LoVo (cell line): ENCODE results near the gene FAM184B.

Experiments
- DNase-seq: peaks from one replicate; pipeline ENCODE4 v3.0.0-alpha.2; 2016; ENCODE audit warnings: low spot score

The FAM184B gene

DNA sequence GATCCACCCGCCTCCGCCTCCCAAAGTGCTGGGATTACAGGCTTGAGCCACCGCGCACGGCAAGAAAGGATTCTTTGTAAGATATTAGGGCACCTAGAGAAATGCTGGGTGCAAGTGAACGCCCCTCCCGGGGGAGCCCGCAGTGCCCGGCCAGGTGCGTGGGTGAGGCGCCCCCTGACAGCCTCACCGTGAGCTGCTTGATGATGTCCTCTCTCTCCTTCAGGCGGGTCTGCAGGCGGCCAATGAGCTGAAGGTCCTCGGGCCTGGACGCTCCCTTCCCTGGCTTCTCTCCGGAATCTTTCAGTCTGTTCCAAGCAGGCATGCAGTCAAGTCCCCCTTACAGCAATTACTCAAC is 145.1 kb downstream of the FAM184B start:
- DNase-seq = no peak

- no peak for DNase-seq
Measured at GRCh38 chr4:17635056-17635455, 146.4 kb downstream of the FAM184B start.

DNA sequence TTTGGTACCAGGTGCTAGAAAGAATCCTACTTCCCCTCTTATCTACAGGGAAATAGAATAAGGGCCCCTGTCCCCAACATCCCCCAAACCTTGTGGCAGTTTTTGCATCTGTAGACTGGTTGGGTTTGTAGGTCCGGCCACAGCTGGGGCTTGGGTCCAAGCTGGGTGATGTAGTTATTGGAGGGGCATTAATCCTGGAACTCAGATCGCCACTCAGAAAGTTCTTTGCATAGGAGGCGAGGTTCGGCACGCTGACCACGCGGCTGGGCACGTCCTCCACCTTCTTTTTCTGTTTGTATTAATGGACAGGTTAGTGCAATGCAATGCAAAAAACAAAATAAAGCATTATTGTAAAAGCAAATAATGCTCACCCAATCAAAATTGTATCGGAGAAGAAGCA is 147.8 kb downstream of the FAM184B start:
- no peak for DNase-seq

DNA sequence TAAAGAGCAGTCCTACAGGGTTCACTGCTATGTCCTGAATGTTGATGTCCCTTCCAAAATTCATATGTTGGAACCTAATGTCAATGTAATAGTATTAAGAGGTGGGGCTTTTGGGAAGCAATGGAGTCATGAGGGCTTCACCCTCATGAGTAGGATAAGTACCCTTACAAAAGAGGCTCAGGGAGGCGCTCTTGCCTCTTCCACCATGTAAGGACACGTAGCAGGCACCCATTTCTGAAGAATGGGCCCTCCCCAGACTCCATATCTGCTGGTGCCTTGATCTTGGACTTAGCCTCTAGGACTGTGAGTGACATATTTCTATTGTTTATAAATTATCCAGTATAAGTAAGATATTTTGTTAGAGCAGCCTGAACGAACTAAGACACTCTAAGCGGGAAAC is 151.2 kb downstream of the FAM184B start:
- no peak for DNase-seq

- no peak for DNase-seq
Measured at GRCh38 chr4:17624821-17625220, 156.6 kb downstream of the FAM184B start.

DNA sequence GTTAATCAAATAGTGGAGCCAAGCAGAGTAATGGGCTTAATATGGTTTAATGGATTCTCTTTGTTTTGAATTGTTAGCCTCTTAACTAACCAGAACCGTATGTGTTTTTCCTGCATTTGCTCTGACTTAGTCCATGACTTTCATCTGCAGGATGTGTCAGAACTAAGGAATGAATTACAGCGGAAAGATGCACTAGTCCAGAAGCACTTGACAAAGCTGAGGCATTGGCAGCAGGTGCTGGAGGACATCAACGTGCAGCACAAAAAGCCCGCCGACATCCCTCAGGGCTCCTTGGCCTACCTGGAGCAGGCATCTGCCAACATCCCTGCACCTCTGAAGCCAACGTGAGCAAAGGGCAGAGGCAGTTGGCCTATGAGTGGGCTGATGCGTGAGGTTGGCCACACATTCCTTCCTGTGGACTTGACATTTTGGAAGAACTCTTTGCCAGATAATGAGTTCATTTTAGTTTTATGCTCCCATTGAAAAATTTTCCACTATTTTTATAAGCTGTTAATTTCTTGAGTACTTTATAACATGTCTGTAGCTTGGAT is 157.9 kb downstream of the FAM184B start:
- no peak for DNase-seq

DNA sequence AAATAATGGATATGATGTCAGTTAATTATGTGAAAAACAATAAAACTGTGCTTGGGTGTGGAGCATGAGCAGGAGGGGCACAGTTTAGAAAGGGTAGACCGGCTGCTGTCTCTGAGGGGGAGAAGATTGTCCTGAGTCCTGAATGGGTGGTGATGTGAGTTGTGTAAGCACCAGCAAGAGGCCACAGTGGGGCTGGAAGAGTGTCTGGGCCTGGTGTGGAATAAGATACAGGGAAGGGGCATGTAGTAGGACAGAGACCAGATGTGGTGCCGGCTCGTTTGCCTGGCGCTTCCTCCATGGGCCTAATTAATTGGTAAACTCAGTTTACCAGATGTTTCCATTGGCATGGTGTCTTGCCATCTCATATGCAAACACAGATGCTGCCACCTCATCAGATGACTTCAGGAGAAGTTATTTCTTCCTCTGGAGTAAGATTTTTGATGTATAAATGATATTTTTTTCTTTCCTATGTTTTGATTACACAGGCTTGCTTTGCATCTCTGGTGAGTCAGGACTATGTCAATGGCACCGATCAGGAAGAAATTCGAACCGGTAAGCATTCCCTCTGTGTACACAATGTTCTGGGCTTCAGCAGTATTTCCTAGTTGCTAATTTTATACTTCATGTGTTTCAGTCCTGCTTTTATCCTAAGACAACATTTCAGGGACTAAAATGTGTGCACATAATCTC is 161.9 kb downstream of the FAM184B start:
- no peak for DNase-seq

DNA sequence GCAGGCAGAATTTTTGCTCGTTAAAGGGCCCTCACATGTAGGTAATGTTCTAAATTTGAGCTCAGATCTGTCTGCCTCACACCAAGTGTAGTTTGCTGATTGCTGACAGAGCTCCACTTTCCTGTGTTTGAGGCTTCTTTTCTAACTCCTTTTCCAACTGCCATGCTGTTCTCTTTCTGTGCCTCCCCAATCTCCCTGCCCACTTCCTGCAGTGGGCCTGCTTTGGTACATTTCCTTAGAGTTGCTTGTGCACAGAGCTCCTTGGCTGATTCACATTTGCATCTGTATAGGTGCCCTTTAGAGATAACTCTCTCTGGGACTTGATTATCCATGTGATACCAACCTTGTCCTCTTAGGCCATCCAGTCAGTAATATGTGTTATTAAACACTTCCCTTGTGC is 162.5 kb downstream of the FAM184B start:
- no peak for DNase-seq

DNA sequence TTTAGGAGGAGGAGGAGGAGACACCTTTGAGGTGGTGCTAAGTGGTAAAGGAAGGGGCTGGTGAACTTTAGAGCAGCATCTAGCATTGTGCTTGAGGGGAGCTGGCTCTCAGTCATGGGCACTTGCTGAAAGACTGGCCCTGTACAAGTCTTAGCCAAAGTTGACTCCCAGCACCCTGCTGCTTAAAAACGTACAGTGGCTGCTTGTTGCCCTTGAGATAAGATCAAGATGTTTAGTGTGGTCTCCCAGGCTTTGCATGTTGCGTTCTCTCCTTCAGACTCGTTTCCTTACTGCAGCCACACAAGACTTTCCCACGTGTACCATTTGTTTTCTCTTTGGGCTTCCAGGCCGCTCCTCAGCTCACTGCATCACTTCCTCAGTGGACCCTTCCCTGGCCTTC is 165.1 kb downstream of the FAM184B start:
- DNase-seq = no peak

DNA sequence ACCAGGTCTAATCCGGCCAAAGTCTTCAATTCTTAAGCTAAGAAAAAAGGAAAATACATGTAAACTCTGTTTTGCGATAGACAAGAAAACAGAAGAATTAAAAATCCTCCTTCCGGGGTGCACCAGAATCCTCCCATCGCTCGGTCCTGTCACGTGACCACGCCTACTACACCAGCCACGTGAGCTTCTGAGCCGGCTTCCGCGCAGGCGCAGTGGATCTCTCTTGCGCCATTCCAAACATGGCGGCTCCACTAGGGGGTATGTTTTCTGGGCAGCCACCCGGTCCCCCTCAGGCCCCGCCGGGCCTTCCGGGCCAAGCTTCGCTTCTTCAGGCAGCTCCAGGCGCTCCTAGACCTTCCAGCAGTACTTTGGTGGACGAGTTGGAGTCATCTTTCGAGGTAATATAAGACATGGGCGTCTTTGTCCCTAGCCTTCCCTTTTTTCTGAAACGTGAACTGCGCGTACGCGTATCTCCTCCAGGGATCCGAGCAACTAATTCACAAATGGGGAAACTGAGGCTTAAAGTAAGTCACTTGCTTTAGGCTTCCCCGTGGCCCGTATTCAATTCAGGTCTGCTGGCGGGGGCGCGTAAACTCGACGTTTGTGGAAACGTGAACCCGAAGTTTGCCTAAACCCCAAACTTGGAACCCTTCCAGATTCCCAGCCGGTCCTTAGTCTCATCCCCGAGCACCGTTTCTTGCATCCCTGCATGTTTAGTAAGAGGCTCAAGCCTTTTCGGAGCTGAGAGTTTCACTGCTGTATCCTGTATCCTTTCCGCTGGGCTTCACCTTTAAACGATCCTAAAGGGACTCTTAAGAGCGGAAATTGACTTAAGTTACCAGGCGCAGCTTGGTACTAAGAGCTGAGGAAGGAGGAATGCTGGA is 166.8 kb downstream of the FAM184B start, which contains the start of gene MED28:
Gene MED28 (plus strand): TSS at position 226 of the 884 bp plus-strand sequence. CDS start 14 bp downstream, at position 240.
- DNase-seq = peak; percentile 96

GRCh38 chr4:17613761-17614415 is 167.5 kb downstream of the FAM184B start:
- DNase-seq = no peak

- DNase-seq = no peak
Measured at GRCh38 chr4:17605236-17605635, 176.2 kb downstream of the FAM184B start.

DNA sequence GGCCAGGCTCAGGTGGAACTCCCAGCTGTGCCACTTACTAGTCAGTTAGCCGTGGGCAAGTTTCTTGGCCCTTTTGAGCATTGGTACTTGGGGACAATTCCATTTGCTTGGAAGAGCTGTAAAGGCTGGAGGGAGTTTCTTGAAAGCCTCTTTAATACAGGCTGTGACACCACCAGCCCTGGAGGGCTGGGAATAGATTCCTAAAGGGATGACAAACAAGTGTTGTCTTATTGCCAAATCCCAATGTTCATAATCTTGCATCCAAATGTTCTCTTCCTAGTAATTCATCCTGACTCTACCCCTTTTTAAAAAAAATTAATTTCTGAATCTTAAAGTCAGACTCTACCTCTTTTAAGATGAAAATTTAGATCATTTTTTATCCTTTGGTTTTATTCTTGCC is 181.6 kb downstream of the FAM184B start:
- no peak for DNase-seq

- DNase-seq = no peak
Measured at GRCh38 chr4:17597517-17597916, 183.9 kb downstream of the FAM184B start.

DNA sequence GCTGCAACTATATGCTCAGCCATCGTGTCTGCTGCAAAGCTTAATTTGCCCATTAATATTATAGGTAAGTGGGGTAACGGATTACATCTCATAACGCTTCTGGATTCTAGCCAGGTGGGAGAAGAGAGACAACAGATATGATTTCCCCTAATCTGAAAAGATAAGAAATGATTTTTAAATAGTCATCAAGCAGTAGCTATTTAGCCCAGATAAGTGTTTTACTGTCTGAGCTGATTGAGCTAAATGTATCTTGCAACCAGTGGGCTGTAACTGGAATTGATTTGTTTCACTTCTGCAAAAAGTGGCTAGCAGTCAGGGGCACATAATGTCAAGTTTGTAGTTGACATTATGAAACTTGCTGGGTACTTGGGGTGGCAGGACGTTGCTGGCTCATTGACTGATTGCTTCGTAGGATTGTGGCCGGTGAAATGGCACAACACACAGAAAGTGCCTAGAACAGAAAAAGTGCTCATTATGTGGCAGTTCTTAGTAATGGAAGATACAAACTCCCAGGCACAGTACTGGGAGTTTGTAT is 185.9 kb downstream of the FAM184B start:
- DNase-seq = no peak

DNA sequence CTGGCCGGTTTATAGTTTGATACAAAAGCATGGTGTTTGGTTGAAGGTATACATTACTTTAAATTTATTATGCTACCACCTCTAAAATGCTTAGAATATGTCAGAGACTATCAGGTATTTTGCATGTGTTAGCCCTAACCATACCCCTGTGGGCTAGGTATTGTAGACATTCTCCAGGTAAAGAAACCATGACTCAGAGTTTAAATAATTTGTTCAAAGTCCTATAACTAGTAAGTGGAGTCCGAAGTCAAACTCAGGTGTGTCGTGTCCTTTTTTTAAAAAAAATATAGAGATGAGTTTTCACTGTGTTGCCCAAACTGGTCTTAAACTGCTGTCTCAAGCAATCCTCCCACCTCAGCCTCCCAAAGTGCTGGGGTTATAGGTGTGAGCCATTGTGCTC is 192.1 kb downstream of the FAM184B start:
- no peak for DNase-seq

DNA sequence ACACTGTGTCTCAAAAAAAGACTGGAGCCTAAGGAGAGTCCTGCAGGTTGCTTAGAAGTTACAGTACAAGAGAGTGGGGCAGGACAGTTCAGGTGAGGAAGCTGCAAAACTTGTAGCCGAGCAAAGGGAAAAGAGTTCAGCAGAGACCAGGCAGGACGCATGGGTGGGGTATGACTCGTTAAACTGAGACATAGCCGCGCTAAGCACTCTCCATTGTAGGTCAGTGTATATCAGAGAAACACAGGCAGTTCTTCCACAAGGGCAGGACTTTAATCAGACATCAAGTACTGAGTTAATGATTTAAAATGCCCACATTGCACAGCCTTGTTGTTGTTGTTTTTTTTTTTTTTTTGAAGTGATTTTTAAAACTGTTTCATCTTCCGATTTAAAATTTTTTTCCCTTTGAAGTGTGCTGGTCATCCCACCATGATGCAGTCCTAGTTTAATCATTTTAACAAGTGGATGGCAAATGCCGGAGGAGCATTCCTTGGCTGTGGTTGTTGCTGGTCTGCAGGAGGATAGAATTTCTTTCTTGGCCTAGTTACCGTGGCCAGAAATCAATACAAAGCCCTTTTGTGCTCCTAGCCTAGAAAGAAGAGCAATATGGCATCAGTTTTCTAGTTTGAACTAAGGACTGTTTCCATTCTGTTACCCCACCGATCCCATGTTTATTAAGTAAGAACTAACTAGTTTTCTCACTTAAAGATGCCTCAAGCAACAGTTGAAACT is 194.2 kb downstream of the FAM184B start:
- no peak for DNase-seq

DNA sequence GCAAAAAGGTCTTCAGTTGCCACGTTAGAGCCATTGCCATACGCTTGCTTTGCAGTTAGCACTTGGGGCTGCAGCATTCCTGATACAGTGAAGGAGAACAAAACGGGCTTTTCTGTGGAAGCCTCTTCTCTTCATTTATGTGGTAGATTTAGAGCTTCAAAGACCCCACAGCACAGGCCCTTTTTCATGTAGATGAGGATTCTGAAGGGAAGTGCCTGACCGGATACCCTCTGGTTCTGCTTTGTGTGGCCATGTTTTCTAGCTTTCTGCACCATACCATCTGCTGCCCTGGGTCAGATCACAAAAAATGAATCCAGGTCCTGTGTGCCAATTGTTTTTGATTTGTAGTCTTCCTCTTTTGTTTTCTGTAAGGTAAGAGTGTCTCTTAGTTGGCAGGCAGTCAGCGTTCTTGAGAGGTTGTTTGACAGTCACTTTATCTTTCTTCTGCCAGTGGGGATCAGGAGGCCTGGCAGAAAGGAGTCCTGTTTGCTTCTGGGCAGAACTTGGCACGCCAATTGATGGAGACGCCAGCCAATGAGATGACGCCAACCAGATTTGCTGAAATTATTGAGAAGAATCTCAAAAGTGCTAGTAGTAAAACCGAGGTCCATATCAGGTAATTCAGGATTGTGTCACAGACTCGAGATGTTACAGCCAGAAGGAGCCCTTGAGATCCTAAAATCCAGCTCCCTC is 196.8 kb downstream of the FAM184B start:
- no peak for DNase-seq

DNA sequence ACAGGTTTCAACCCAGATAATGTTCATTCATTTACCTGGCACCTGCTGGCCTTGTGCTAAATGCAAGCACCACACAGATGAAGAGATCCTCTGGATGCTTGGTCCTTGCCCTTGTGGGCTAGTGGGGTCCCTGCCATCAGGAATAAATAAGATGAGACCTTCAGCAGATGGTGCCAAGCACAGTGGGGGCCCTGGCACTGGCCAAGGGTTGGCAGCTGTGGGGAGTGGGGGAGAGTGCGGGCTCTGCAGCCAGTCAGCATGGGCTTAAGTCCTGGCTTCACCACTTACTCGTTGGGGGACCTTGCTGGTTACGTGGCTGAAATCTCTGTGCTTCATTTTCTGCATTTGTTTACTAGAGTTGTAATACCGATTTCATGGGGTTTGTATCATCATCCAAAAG is 197.5 kb downstream of the FAM184B start:
- no peak for DNase-seq

- no peak for DNase-seq
Measured at GRCh38 chr4:17583276-17583675, 198.1 kb downstream of the FAM184B start.

- DNase-seq = no peak
Measured at GRCh38 chr4:17580969-17581368, 200.5 kb downstream of the FAM184B start.
